Motor neuron (in vitro differentiated cells): ENCODE data around the gene PRKCH. TPM values are rescaled to one million over a fixed set of nuclear protein-coding genes. Genes with fewer than 3 reads are reported as not detected.

Experiments used
- ATAC-seq, 8 experiments: fragments of 200-7000 bp; cut with Tn5 transposase; replicated peaks in 6 of 8; 2 replicates each; pipeline ENCODE4 v1.8.0; 2021; ENCODE audit warnings: mild to moderate bottlenecking in 8 of 8, moderate library complexity in 8 of 8
- H3K27ac ChIP-seq, 2 donors: fragments of 250-450 bp; sonication (Bioruptor Pico); 2 replicates each; pipeline ENCODE4 v1.9.0; 2021; ENCODE audit warnings: antibody characterized with exemption in 2 of 2, mild to moderate bottlenecking in 2 of 2, moderate library complexity in 1 of 2
- H3K4me1 ChIP-seq, 2 donors: fragments of 250-450 bp; sonication (Bioruptor Pico); replicated peaks in 1 of 2; 2 replicates each; pipeline ENCODE4 v1.6.1; 2021; ENCODE audit warnings: antibody characterized with exemption in 2 of 2, mild to moderate bottlenecking in 2 of 2, moderate library complexity in 1 of 2
- H3K4me3 ChIP-seq, 5 donors: fragments of 250-450 bp; sonication (Bioruptor Pico); 2 replicates each; pipeline ENCODE4 v1.9.0; 2021; ENCODE audit warnings: antibody characterized with exemption in 5 of 5, mild to moderate bottlenecking in 5 of 5, moderate library complexity in 4 of 5
- WGBS, 10 experiments: fragments of 450-650 bp; shearing (Covaris generic); methylation state at CpG; one replicate each; pipeline ENCODE4 v1.0.0; 2022; 5-methylcytosine and 5-hydroxymethylcytosine counted together
- in situ Hi-C, 9 experiments: fragments of 400-800 bp; cut with MboI; loops; one replicate each; pipeline ENCODE4 v1.15.0; 2021; ENCODE audit warnings: low sequenced_read_pairs in 9 of 9, low pct_unique_long_range_greater_than_20kb in 2 of 9; ENCODE audit not compliant: unreplicated experiment in 9 of 9
- total RNA-seq, 8 experiments: library from RNA; unstranded; fragments of 300-600 nt; gene quantifications; 2 replicates each; pipeline versions ENCODE4 v1.2.3 to v1.2.4, GENCODE V29; 2022

The PRKCH gene
- total RNA-seq, 8 experiments from 2014 or later = 0.33 to 12.9 (median 1.6) TPM

DNA sequence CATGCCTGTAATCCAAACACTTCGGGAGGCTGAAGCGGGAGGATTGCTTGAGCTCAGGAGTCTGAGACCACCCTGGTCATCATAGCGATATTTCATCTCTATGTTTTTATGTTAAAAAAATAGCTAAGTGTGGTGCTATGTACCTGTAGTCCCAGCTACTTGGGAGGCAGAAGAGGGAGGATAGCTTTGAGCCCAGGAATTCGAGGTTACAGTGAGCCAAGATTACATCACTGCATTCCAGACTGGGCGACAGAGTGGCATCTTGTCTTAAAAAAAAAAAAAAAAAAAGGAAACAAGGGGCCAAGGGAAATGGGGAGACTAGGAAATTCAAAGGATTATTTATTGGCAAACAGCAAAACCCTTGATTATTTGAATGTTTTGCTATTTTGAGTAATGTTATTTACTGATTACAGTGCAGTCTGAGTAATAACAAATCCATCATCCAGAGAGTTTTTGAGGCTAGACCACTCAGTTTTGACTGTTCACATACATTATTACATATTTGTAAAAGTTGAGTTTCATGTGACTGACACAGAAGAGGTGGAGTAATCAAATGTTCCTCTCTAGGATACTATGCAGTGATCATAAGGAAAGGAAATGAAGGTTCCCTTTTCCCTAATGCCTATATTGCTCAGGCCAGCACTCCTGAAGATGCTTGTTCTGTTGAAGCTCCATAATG is 40.8 kb downstream of the PRKCH start:
- H3K4me1 ChIP-seq = no peaks in the 10 kb centered on the region
- ATAC-seq = no peak
- WGBS, 10 experiments = 46 to 100% (median 67%) methylated on average over 2 to 5 of the region's 5 CpGs; no CpG with 5 or more reads in 2 of the 10 experiments
- H3K27ac ChIP-seq = no peak overlapping the region
- no peak overlapping the region for H3K4me3 ChIP-seq
- in situ Hi-C loops = no loop called here

DNA sequence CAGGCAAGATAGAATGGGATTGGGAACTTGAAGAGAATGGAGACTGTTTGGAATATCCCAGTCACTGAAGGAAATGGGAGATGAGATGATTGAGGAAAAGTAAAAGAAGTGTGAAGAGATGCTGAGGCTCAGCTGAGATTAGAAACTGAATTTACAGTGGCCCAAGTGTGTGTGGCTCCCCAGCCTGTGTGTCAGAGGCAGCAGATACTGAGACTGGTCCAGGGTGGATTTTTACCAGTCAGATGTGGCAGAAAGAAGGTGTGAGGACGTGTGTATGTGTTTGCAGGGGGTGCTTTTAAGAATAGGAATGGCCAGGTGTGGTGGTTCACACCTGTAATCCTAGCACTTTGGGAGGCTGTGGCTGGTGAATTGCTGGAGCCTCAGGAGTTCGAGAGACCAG is 42.9 kb downstream of the PRKCH start:
- WGBS, 10 experiments = 30 to 50% (median 37%) methylated on average over 2 of the region's 2 CpGs; no CpG with 5 or more reads in 7 of the 10 experiments
- H3K4me1 ChIP-seq = no peaks in the 10 kb centered on the region
- no peak overlapping the region for H3K4me3 ChIP-seq
- no peak overlapping the region for H3K27ac ChIP-seq
- no peak for ATAC-seq
- in situ Hi-C loops = no loop called here

GRCh38 chr14:61365667-61366212 is 44.4 kb downstream of the PRKCH start:
- no peak for ATAC-seq
- 0 to 66% (median 40%) methylated on average over 1 to 3 of the region's 3 CpGs; no CpG with 5 or more reads in 1 of the 10 experiments for WGBS, 10 experiments
- in situ Hi-C loops = no loop called here
- Histone ChIP-seq H3K4me1 (no peaks in the 10 kb centered on the region), H3K4me3 (no peak overlapping the region), H3K27ac (no peak overlapping the region)

DNA sequence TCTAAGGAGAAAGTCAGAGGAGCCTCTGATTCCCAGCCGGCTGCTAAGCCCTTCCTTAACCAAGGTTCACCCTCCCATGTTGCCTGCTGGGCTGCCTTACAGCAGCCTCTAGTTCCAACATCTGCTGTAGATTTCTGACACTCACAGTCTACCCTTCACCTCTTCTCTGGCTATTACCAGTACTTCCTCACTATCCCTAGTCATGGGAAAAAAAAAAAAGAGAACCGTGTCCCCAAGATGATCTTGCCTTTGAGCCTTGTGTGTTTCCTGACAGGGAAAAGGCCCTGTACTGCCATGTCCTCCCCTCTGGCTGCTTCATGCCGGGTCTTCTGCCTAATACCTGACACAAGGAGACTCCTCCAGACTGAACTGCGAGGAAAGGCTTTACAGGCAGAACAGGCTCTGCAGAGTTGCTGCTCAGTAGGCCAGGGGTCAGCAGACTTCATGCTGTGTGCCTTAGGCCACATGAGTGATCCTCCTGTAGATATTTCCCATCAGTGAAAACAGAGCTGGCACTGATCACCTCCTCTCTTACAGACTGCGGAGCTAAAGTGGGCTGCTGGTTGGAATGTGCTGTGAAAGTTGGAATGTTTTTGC is 46.8 kb downstream of the PRKCH start:
- no peaks in the 10 kb centered on the region for H3K4me1 ChIP-seq
- in situ Hi-C loops = no loop called here
- no peak overlapping the region for H3K4me3 ChIP-seq
- WGBS, 10 experiments = 57 to 100% (median 69%) methylated on average over 1 to 4 of the region's 5 CpGs; no CpG with 5 or more reads in 2 of the 10 experiments
- no peak overlapping the region for H3K27ac ChIP-seq
- ATAC-seq = peak in 2 of 8 experiments; percentile 26 to 50

DNA sequence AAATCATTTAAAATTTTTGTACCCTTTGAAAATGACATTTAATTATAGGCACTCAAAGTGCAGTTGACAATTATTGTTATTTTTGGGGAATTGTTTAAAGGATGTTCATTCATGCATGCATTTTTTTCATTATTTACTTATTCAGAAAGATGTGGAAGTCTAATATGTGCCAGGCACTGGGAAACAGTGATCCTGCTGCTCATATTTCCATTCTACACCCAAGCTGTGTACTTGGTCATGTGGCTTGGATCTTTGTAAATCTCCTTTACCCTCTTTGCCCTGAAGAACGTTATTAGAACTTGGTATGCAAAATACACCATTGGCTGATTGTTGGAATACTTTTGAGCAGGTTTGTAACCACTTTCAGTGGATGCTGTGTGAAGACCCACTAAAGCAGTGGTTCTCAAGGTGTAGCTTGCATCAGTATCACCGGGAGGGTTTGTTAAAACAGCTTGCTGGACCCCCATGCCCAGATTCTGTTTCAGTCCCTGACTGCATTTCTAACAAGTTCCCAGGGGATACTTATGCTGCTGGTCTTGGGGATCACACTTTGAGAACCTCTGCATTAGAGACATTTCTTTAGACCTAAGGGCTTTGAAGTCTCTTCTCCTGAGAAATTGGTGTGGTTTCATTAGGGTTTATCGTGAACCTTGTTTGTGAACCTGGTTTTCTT is 47.5 kb downstream of the PRKCH start:
- H3K27ac ChIP-seq = no peak overlapping the region
- ATAC-seq = peak in 1 of 8 experiments; percentile 52
- WGBS, 10 experiments = 32 to 83% (median 67%) methylated on average over 1 to 3 of the region's 3 CpGs; no CpG with 5 or more reads in 1 of the 10 experiments
- no peaks in the 10 kb centered on the region for H3K4me1 ChIP-seq
- in situ Hi-C loops = no loop called here
- no peak overlapping the region for H3K4me3 ChIP-seq

- Histone ChIP-seq H3K27ac (no peak overlapping the region), H3K4me3 (no peak overlapping the region), H3K4me1 (no peaks in the 10 kb centered on the region)
- in situ Hi-C loops = no loop called here
- 75 to 100% (median 92%) methylated on average over 2 to 3 of the region's 3 CpGs; no CpG with 5 or more reads in 1 of the 10 experiments for WGBS, 10 experiments
- no peak for ATAC-seq
Observed at GRCh38 chr14:61369454-61369810, 48.1 kb downstream of the PRKCH start.

DNA sequence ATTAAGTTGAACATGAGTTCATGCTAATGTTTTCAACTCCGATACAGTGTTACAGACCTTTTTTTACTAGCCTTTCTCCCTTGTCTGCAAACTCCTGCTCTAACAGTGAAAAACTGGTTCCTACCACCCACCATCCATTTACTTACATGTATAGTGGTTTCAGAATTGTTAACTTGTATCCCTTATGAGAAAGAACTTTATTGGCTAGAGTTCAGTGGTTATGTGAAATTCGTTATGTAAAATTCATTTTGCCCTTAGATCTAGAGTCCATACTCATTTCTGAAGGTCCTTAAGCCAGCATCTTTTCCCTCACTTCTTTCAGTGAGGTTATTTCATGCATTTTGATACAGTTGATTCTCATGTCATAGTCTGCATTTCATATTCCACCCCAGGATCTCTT is 51.0 kb downstream of the PRKCH start:
- no peak for ATAC-seq
- in situ Hi-C loops = no loop called here
- no peak overlapping the region for H3K4me3 ChIP-seq
- WGBS, 10 experiments = 36 to 83% (median 73%) methylated on average over 1 to 2 of the region's 2 CpGs; no CpG with 5 or more reads in 2 of the 10 experiments
- H3K4me1 ChIP-seq = no peaks in the 10 kb centered on the region
- H3K27ac ChIP-seq = no peak overlapping the region

DNA sequence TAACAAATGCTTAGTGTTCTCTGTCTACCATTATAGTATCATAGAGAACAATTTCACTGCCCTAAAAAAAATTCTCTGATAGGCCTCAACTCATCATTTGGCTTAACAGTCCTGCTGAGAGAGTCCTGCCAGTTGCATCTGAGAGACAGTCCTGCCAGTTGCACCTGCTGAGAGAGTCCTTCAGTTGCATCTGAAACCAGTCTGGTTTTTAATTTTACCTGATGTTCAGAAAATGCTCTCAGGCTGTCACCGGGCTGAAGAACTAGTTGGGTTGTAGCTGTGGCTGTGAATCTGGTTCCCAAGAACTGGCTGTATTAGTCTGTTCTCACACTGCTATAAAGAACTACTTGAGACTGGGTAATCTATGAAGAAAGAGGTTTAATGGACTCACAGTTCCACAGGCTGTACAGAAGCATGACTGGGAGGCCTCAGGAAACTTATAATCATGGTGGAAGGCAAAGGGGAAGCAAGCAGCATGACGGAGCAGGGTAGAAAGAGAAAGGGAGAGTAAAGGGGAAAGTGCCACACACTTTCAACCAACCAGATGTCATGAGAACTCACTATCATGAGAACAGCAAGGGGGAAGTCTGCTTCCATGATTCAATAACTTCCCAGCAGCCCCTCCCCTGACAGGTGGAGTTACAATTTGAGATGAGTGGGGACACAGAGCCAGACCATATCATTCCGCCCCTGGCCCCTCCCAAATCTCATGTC is 51.6 kb downstream of the PRKCH start:
- no peak for ATAC-seq
- Histone ChIP-seq H3K4me1 (no peaks in the 10 kb centered on the region), H3K4me3 (no peak overlapping the region), H3K27ac (no peak overlapping the region)
- in situ Hi-C loops = no loop called here
- WGBS, 10 experiments = 13 to 100% (median 73%) methylated on average over 1 to 3 of the region's 3 CpGs; no CpG with 5 or more reads in 1 of the 10 experiments

DNA sequence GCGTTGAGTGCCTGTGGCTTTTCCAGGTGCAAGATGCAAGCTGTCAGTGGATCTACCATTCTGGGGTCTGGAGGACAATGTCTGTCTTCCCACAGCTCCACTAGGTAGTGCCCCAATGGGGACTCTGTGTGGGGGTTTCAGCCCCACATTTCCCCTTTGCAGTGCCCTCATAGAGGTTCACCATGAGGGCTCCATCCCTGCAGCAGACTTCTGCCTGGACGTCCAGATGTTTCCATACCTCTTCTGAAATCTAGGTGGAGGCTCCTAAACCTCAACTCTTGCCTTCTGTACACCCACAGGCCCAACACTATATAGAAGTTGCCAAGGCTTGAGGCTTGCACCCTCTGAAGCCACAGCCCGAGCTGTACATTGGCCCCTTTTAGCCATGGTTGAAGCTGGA is 52.9 kb downstream of the PRKCH start:
- Histone ChIP-seq H3K27ac (no peak overlapping the region), H3K4me3 (no peak overlapping the region), H3K4me1 (no peaks in the 10 kb centered on the region)
- 0 to 83% (median 47%) methylated on average over 1 to 2 of the region's 3 CpGs; no CpG with 5 or more reads in 4 of the 10 experiments for WGBS, 10 experiments
- ATAC-seq = no peak
- in situ Hi-C loops = no loop called here

- Histone ChIP-seq H3K4me3 (no peak overlapping the region), H3K4me1 (no peaks in the 10 kb centered on the region), H3K27ac (no peak overlapping the region)
- in situ Hi-C loops = no loop called here
- ATAC-seq = no peak
- 14 to 83% (median 50%) methylated on average over 1 to 3 of the region's 3 CpGs; no CpG with 5 or more reads in 1 of the 10 experiments for WGBS, 10 experiments
Observed at GRCh38 chr14:61375218-61375617, 53.8 kb downstream of the PRKCH start.

GRCh38 chr14:61376314-61376713 is 54.9 kb downstream of the PRKCH start:
- H3K4me1 ChIP-seq = no peaks in the 10 kb centered on the region
- in situ Hi-C loops = no loop called here
- 0 to 100% (median 86%) methylated on average over 1 of the region's 1 CpG; no CpG with 5 or more reads in 3 of the 10 experiments for WGBS, 10 experiments
- no peak overlapping the region for H3K4me3 ChIP-seq
- ATAC-seq = no peak
- no peak overlapping the region for H3K27ac ChIP-seq

DNA sequence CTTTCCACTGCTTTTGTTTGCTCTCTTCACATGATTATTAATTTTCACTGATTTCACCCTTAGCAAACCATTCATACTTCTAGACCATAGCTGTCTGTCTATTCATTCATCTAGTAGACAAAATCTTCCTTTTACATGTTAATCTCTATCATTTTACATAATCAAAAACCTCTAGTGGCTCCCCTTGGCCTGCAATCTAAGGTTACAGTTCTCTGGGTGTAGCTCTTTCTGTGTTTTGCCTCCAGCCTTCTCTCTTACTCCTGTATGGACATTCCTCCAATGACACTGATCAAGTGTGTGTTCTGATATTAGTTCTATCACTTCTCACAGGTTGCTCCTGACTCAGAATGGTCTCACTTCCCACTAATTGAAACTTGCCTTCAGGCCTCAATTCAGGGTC is 56.4 kb downstream of the PRKCH start:
- no peak overlapping the region for H3K27ac ChIP-seq
- in situ Hi-C loops = no loop called here
- peak in 2 of 8 experiments; percentile 24 to 83 for ATAC-seq
- H3K4me3 ChIP-seq = no peak overlapping the region
- H3K4me1 ChIP-seq = no peaks in the 10 kb centered on the region
